ENCODE data around the gene ERH. TPM values are rescaled to one million over a fixed set of nuclear protein-coding genes. Genes with fewer than 3 reads are reported as not detected.

Gene ERH
- total RNA-seq, 1 experiment from 2014 or later, result 245 TPM

- CTCF ChIA-PET, result no interaction called here
Measured at GRCh38 chr14:69358966-69359365, 39.1 kb downstream of the ERH start.

GRCh38 chr14:69358233-69358963, 39.7 kb downstream of the ERH start:
- Mint-ChIP-seq H3K9me3 (ENCODE audit: unreplicated experiment) (no peaks in the 10 kb centered on the region), H3K4me1 (ENCODE audit: insufficient read depth, unreplicated experiment) (peaks cover 5% of the 10 kb centered on the region), H3K36me3 (ENCODE audit: insufficient read depth, unreplicated experiment) (no peaks in the 10 kb centered on the region), H3K27ac (ENCODE audit: low read depth, unreplicated experiment) (no peak overlapping the region), H3K4me3 (ENCODE audit: unreplicated experiment) (no peak overlapping the region), H3K27me3 (ENCODE audit: insufficient read depth, unreplicated experiment) (peaks cover 13% of the 10 kb centered on the region)
- CTCF ChIA-PET, result no interaction called here
- BruUV-seq (replicated peaks), result no TSS peak
- no peak for TF ChIP-seq CTCF (IDR thresholded peaks at IDR 0.05; ENCODE audit: unreplicated experiment)
- DNase-seq (ENCODE audit: unreplicated experiment), result no peak
- POLR2A ChIA-PET, result interaction anchor here (0.6 to 0.7 kb wide), 2 partner anchors 13 to 24 kb away, joined by 3 to 4 read pairs; no protein-coding TSS in a partner anchor
- intact Hi-C loops (cut with micrococcal nuclease), result no loop called here

More at GRCh38 chr14:69358966-69359365, 39.1 kb downstream of the ERH start:
- no peak overlapping the region for H3K27ac Mint-ChIP-seq (ENCODE audit: low read depth, unreplicated experiment)
- DNase-seq (ENCODE audit: unreplicated experiment), result no peak
- H3K4me1 Mint-ChIP-seq (ENCODE audit: insufficient read depth, unreplicated experiment), result peaks cover 5% of the 10 kb centered on the region
- no peaks in the 10 kb centered on the region for H3K9me3 Mint-ChIP-seq (ENCODE audit: unreplicated experiment)
- no TSS peak for BruUV-seq (replicated peaks)
- peaks cover 13% of the 10 kb centered on the region for H3K27me3 Mint-ChIP-seq (ENCODE audit: insufficient read depth, unreplicated experiment)
- POLR2A ChIA-PET, result interaction anchor here (0.6 kb wide), 1 partner anchor 24 kb away, joined by 3 read pairs; no protein-coding TSS in a partner anchor
- TF ChIP-seq CTCF (IDR thresholded peaks at IDR 0.05; ENCODE audit: unreplicated experiment), result no peak
- intact Hi-C loops (cut with micrococcal nuclease), result no loop called here
- H3K36me3 Mint-ChIP-seq (ENCODE audit: insufficient read depth, unreplicated experiment), result no peaks in the 10 kb centered on the region
- no peak overlapping the region for H3K4me3 Mint-ChIP-seq (ENCODE audit: unreplicated experiment)

- peaks cover 13% of the 10 kb centered on the region for H3K27me3 Mint-ChIP-seq (ENCODE audit: insufficient read depth, unreplicated experiment)
- TF ChIP-seq CTCF (IDR thresholded peaks at IDR 0.05; ENCODE audit: unreplicated experiment), result no peak
- H3K27ac Mint-ChIP-seq (ENCODE audit: low read depth, unreplicated experiment), result no peak overlapping the region
- no peak overlapping the region for H3K4me3 Mint-ChIP-seq (ENCODE audit: unreplicated experiment)
- no peak for DNase-seq (ENCODE audit: unreplicated experiment)
- H3K9me3 Mint-ChIP-seq (ENCODE audit: unreplicated experiment), result no peaks in the 10 kb centered on the region
- ChIA-PET POLR2A (interaction anchor here (0.7 kb wide), 1 partner anchor 14 kb away, joined by 4 read pairs; no protein-coding TSS in a partner anchor), CTCF (interaction anchor here (0.5 kb wide), 1 partner anchor 103 kb away, joined by 3 read pairs; no protein-coding TSS in a partner anchor)
- peaks cover 5% of the 10 kb centered on the region for H3K4me1 Mint-ChIP-seq (ENCODE audit: insufficient read depth, unreplicated experiment)
- H3K36me3 Mint-ChIP-seq (ENCODE audit: insufficient read depth, unreplicated experiment), result no peaks in the 10 kb centered on the region
- intact Hi-C loops (cut with micrococcal nuclease), result no loop called here
- no TSS peak for BruUV-seq (replicated peaks)
Measured at GRCh38 chr14:69357544-69358200, 40.4 kb downstream of the ERH start.

- no peak for TF ChIP-seq CTCF (IDR thresholded peaks at IDR 0.05; ENCODE audit: unreplicated experiment)
- intact Hi-C loops (cut with micrococcal nuclease), result no loop called here
- DNase-seq (ENCODE audit: unreplicated experiment), result no peak
- H3K27ac Mint-ChIP-seq (ENCODE audit: low read depth, unreplicated experiment), result no peak overlapping the region
- peaks cover 13% of the 10 kb centered on the region for H3K27me3 Mint-ChIP-seq (ENCODE audit: insufficient read depth, unreplicated experiment)
- peaks cover 4% of the 10 kb centered on the region for H3K36me3 Mint-ChIP-seq (ENCODE audit: insufficient read depth, unreplicated experiment)
- BruUV-seq (replicated peaks), result no TSS peak
- POLR2A ChIA-PET, result no interaction called here
- H3K4me1 Mint-ChIP-seq (ENCODE audit: insufficient read depth, unreplicated experiment), result peaks cover 5% of the 10 kb centered on the region
- no peaks in the 10 kb centered on the region for H3K9me3 Mint-ChIP-seq (ENCODE audit: unreplicated experiment)
- CTCF ChIA-PET, result interaction anchor here (0.5 to 0.7 kb wide), 3 partner anchors 35 to 206 kb away, joined by 3 read pairs; no protein-coding TSS in a partner anchor
- H3K4me3 Mint-ChIP-seq (ENCODE audit: unreplicated experiment), result no peak overlapping the region
Measured at GRCh38 chr14:69356903-69357543, 41.1 kb downstream of the ERH start.
